ENCODE measurements around the gene MMP23B. TPM values are rescaled to one million over a fixed set of nuclear protein-coding genes. Genes with fewer than 3 reads are reported as not detected.
A peak's percentile ranks its signal among the peaks of the same experiment; 100 is the strongest.
"Not testable (repeated sequence)": the region's sequence is repeated elsewhere in the genome, so short reads cannot be mapped to it uniquely, and the experiment has no call there.

The MMP23B gene
- total RNA-seq, 4 donors from 2014 or later: 1.7 to 3.1 (median 2.9) TPM

DNA sequence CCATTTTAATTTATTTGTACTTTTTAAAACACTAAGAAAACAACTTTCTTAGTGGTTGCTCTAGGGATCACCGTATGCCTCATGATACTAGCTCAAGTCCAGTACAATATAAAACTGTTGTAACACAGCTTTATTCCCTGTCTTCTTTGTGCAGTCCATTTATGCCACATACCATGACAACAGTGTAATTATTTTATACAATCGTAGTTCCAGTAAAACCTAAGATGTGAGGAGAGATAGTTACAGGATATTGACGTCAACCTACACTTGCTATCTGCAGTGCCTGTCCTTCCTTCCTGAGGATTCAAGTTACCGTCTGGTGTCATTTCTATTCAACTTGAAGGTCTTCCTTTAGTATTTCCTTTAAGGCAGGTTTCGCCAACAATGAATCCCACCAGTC is 14.4 kb downstream of the MMP23B start:
- not testable (repeated sequence) for H3K27me3 ChIP-seq; H3K27ac ChIP-seq; H3K4me1 ChIP-seq; H3K4me3 ChIP-seq; H3K9me3 ChIP-seq; DNase-seq (ENCODE audit: low spot score in 2 of 2)
- WGBS: 92% methylated on average over 5 of the region's 5 CpGs
- peaks cover 45% of the 10 kb centered on the region for H3K36me3 ChIP-seq

- WGBS: 92% methylated on average over 17 of the region's 17 CpGs
- not testable (repeated sequence) for H3K4me3 ChIP-seq, H3K4me1 ChIP-seq, H3K27me3 ChIP-seq, H3K27ac ChIP-seq, H3K9me3 ChIP-seq
- peaks cover 59% of the 10 kb centered on the region for H3K36me3 ChIP-seq
- peak in 1 of 2 donors; percentile 41 for DNase-seq (ENCODE audit: low spot score in 2 of 2)
These were observed 15.7 kb downstream of the MMP23B start for GRCh38 chr1:1647567-1648241.

DNA sequence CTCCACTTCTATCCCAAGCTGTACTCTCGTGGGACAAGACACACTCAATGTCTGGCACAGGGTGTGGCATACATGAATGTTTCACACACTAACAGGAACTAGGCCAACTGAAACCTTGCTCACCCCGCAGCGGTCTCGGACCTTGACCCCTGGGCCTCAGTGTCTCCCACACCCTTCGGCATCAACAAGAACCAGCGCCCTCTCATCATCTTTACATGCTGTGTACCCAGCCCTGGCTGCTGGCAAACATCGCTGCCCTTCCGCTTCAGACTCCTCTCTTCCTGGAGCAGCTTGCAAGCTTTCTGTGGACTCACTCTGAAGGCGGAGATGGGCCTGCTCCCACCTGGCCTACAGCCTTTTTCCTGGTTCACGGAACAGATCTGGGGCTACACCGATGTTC is 16.3 kb downstream of the MMP23B start:
- H3K4me1 ChIP-seq, H3K27me3 ChIP-seq, H3K4me3 ChIP-seq, H3K27ac ChIP-seq, H3K9me3 ChIP-seq: not testable (repeated sequence)
- peaks cover 64% of the 10 kb centered on the region for H3K36me3 ChIP-seq
- peak in 1 of 2 donors; percentile 54 for DNase-seq (ENCODE audit: low spot score in 2 of 2)
- 93% methylated on average over 11 of the region's 11 CpGs for WGBS

- not testable (repeated sequence) for H3K9me3 ChIP-seq, H3K27me3 ChIP-seq
- TF ChIP-seq, protein P1, sequence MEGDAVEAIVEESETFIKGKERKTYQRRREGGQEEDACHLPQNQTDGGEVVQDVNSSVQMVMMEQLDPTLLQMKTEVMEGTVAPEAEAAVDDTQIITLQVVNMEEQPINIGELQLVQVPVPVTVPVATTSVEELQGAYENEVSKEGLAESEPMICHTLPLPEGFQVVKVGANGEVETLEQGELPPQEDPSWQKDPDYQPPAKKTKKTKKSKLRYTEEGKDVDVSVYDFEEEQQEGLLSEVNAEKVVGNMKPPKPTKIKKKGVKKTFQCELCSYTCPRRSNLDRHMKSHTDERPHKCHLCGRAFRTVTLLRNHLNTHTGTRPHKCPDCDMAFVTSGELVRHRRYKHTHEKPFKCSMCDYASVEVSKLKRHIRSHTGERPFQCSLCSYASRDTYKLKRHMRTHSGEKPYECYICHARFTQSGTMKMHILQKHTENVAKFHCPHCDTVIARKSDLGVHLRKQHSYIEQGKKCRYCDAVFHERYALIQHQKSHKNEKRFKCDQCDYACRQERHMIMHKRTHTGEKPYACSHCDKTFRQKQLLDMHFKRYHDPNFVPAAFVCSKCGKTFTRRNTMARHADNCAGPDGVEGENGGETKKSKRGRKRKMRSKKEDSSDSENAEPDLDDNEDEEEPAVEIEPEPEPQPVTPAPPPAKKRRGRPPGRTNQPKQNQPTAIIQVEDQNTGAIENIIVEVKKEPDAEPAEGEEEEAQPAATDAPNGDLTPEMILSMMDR (IDR thresholded peaks at IDR 0.05): peak in 1 of 2 donors; percentile 23
- TF ChIP-seq POLR2A (IDR thresholded peaks at IDR 0.05): peak in 1 of 2 donors; percentile 60
- peak; percentile 23 to 87 (median 79) for TF ChIP-seq POLR2AphosphoS5 (IDR thresholded peaks at IDR 0.05)
- WGBS: under 1% methylated on average over 23 of the region's 96 CpGs
- peak within 1 kb of the TSS; percentile 100 for H3K27ac ChIP-seq
- DNase-seq (ENCODE audit: low spot score in 2 of 2): peak; percentile 93 to 96
- H3K4me3 ChIP-seq: peak within 1 kb of the TSS; percentile 83
- peaks cover 24% of the 10 kb centered on the region for H3K36me3 ChIP-seq
- H3K4me1 ChIP-seq: peaks cover 21% of the 10 kb centered on the region
These were observed 26.9 kb downstream of the MMP23B start, which contains the start of gene CDK11B for GRCh38 chr1:1658583-1659549. TSS of gene CDK11B (minus strand) at chr1:1659004. CDS start at chr1:1657485, 1,519 bp downstream.

DNA sequence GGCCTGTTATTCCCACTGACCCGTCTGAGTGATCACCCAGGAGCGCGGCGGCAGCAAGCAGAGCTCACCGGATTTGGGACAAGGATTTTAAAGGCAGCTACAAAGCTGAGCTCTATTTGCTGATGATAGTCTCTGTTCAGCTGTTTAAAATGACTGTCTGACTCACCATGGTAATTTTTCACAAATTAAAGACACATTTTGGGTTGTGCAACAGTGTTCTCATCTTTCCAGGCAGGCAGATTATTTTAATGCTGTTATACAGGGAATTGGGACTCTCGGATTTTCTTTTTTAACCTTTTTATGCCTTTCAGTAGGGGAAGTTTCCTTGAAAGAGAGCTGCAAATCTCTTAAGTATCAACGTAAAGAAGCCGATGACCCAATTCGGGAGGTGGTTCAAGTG is 30.4 kb downstream of the MMP23B start:
- H3K4me1 ChIP-seq: peaks cover 15% of the 10 kb centered on the region
- H3K27ac ChIP-seq: peak overlapping the region; percentile 68
- WGBS: 53% methylated on average over 7 of the region's 9 CpGs
- H3K4me3 ChIP-seq; H3K27me3 ChIP-seq; H3K9me3 ChIP-seq; DNase-seq (ENCODE audit: low spot score in 2 of 2): not testable (repeated sequence)
- H3K36me3 ChIP-seq: peaks cover 22% of the 10 kb centered on the region

GRCh38 chr1:1662830-1663560 is 31.0 kb downstream of the MMP23B start:
- WGBS: 54% methylated on average over 15 of the region's 15 CpGs
- peak in 1 of 2 donors; percentile 75 for DNase-seq (ENCODE audit: low spot score in 2 of 2)

DNA sequence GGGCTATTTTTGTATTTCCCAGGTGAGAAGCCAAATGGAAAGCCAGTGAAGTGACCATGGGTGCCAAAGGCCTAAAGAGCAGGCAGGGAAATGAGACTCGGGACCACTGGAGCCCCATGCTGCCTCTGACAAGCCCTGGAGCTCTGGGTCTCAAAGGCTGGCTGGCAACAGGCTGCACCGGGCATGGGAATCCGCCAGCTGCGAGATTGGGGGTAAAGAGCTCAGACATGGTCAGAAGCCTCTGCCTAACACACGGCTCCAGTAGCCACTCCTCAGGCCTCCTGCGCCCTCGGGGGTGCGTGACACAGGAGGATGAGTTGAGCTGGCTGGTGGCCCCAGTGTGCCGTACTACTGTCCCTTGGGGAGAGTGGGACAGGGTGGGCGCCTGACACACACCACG is 32.3 kb downstream of the MMP23B start:
- WGBS: 50% methylated on average over 1 of the region's 11 CpGs
- Histone ChIP-seq H3K36me3 (peaks cover 33% of the 10 kb centered on the region), H3K4me1 (peaks cover 11% of the 10 kb centered on the region)
- not testable (repeated sequence) for H3K9me3 ChIP-seq; H3K27ac ChIP-seq; DNase-seq (ENCODE audit: low spot score in 2 of 2); H3K27me3 ChIP-seq; H3K4me3 ChIP-seq

More at GRCh38 chr1:1662830-1663560, 31.0 kb downstream of the MMP23B start:
- peaks cover 12% of the 10 kb centered on the region for H3K4me1 ChIP-seq
- H3K27ac ChIP-seq: peak overlapping the region; percentile 68
- H3K36me3 ChIP-seq: peaks cover 25% of the 10 kb centered on the region
- not testable (repeated sequence) for H3K4me3 ChIP-seq, H3K9me3 ChIP-seq, H3K27me3 ChIP-seq
